ENCODE measurements around the gene CHRDL2.

GRCh38 chr11:74726547-74727182 lies 4.6 kb downstream of the CHRDL2 start:
- TF ChIP-seq CTCF (IDR thresholded peaks at IDR 0.05) (peak; percentile 67 to 91 (median 86)), POLR2A (IDR thresholded peaks at IDR 0.05) (no peak)
